HG02870 (cell line): ENCODE results near the gene ADAMTS6.

Experiments
- ATAC-seq: cut with Tn5 transposase; IDR thresholded peaks from one replicate; pipeline ENCODE4 v1.9.1; 2021; ENCODE audit warnings: mild to moderate bottlenecking, moderate library complexity; ENCODE audit not compliant: unreplicated experiment

Gene ADAMTS6

DNA sequence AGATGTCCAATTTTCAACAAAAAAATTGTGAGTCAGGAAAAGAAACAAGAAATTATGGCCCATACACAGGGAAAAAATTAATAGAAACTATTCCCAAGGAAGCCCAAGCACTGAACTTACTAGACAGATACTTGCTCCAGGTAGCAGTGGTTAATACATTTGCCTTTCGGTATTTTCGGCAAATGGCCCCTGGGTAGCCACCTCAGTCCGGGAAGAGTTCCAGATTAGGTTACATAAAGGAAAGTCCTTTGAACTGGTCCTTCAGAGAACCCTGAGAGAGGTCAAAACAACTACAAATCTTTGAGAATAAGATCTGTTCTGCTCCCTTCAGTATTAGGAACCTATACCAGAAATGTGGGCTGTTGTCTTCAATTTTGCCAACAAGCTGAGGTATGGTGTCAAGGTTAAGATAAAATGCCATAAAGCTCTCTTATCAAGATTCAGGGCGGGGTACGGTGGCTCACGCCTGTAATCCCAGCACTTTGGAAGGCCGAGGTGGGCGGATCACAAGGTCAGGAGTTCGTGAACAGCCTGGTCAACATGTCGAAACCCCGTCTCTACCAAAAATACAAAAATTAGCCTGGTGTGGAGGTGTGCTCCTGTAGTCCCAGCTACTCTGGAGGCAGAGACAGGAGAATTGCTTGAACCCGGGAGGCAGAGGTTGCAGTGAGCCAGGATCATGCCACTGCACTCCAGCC is 369.6 kb downstream of the ADAMTS6 start:
- no peak for ATAC-seq

DNA sequence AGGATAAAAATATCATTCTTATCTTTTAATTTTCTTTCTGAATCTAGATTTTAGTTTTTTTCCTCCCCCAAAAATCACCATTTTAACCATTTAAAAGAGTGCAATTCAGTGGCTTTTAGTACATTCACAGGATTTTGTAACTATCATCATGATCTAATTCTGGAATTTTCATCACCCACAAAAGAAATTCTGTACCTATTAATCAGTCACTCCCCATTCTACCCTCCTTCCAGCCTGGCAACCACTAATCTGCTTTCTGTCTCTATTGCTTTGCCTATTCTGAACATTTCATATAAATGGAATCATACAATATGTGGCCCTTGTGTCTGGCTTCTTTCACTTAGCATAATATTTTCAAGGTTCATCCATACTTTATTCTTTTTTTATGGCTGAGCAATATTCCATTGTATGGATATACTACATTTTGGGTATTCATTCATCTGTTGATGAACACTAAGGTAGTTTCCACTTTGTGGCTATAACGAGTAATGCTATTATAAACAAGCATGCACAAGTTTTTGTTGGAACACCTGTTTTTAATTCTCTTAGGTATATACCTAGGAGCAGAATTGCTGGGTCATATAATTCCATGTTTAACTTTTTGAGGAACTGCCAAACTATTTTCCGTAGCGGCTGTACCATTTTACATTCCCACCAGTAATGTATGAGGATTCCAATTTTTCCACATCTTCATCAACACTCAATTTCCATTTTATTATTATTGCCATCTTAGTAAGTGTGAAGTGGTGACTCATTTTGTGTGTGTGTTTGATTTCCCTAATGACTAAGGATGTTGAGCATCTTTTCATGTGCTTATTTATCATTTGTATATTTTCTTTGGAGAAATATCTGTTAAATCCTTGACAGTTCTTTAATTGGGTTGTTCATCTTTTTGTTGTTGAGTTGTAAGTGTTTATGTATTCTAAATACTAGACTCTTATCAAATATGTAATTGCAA is 372.7 kb downstream of the ADAMTS6 start:
- no peak for ATAC-seq

GRCh38 chr5:65105301-65105700 is 376.4 kb downstream of the ADAMTS6 start:
- peak; percentile 31 for ATAC-seq

DNA sequence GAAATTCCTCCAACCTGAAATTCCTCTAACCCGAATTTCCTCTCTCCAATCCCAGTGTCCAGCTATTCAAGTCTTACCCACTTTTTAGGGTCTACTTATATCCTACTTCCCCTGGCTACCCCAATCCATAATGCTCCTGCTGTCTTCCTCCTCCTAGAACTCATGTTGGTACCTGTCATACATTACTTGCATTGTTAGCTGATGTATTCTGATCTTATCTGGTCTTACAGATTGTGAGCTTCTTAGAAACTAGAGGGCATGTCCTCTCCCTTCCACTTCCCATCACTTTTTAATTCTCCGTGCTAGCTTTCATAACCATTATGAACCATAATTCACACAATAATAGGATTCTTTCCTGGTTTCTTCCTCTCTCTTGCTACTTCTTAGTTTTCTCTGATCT is 376.9 kb downstream of the ADAMTS6 start:
- ATAC-seq: no peak

DNA sequence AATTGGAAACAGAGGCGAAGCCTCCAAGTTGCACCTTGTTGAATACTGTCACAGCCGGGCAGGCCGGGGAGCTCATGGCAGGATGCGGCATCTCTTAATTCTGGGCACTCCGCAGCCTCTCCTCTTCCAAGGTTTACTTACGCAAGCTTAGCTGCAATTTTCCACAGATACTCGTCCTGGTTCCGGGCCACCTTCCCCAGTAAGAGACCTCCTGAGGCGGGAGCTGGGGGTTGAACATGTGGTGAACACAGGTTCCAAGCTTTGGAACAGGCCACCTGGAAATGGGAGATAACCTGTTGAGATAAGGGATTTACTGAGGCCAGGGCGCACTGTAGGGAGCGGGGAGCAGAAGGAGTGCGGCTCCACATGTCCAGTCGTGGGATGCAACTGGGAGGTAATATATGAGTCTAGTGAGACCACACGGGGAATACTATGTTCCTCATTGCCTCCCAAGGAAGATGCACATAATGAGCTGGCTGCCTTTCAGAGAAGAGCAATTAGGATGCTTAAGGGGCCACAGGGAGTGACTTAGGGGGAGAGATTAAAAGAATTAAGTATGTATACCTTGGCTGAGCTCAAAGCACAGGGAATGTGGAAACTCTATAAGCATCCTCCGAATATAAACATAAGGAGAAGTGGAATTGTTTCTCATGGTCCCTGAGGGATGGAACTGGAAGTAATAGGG is 377.8 kb downstream of the ADAMTS6 start:
- no peak for ATAC-seq

DNA sequence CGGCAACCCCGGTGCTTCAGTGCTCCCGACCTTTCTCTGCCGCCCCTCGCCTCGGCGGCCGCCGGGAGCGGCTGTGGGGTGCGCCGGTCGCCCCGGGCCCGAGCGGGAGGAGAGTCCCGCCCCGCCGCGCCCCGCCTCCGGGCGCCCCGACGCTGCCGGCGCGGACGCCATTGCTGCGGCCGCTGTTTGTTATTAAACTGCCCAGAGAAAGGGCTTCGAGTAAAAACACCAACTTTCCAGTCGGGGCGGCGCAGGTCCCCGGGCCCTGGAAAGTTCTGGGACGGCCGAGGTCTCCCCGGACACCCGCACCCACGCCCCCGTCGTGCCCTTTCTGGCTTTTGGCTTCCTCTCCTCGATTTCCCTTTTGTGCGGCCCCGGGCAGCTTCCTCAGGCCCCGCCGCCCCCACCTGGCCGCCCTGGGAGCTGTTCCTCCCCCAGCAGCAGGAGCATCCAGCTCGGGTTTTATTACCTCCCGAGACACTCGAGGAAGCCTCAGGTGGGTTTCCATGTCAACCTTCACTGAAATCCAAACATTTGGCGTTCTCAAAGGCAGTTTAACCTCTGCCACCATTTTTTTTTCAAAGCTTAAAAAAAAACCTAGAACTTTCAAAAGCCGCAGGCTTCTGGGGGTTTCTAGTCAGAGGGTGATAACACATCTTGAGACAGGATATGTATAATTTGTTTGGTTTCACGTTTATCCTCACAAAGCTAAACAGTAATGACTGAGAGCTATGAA is 378.6 kb downstream of the ADAMTS6 start:
- peak; percentile 66 for ATAC-seq

DNA sequence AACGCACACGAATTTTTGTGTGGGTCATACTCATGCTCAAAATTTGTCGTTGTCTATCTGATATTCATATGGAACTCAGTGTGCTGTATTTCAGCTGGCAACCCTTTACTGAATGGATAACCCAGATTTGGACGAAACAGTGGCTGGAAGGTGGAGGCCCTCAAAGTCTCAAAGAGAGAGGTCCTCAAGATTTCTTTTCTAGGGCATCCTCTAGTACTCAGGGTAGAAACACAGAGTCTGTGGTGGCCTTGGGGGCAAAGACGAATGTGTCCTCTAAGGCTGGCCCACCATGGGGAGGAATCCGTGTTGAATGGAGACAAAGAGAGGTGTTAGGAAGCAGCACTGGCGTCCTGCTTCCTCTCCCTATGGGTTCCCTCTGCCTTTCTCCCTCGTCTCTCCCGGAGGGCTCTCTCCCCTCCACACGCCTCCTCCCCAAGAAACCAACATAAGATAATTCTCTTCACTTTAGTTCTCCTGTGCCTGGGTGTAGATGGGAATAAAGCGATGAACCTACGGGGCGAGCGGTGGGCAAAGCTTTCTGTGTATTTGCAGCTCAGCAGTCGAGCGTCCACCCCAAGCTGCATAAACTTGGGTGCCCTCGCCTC is 379.2 kb downstream of the ADAMTS6 start:
- ATAC-seq: no peak

DNA sequence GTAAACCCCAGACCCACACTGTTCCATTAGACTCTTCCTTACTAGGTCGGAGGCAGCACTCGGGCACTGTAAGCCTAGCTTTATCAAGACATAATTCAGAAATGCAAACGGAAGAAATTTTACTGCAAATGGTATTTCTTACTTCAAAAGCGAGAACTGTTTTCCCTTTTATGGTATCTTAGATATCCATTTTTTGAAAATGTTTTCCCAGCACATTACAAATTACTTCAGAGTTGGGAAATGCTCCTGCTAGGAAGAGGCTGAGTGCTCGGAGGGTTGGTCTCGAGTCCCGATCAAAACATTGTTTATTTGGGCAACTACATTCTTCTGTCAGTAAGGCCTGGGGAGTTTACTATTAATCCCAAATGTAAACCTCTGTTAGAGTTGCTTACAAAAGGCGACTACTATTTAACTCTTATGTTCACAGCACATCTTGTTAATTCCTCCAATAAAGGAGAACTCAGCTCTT is 380.1 kb downstream of the ADAMTS6 start:
- no peak for ATAC-seq

- ATAC-seq: no peak
Measured at GRCh38 chr5:65100911-65101631, 380.6 kb downstream of the ADAMTS6 start.
